ENCODE results near the gene TMEM44.

- TF ChIP-seq, protein P1, sequence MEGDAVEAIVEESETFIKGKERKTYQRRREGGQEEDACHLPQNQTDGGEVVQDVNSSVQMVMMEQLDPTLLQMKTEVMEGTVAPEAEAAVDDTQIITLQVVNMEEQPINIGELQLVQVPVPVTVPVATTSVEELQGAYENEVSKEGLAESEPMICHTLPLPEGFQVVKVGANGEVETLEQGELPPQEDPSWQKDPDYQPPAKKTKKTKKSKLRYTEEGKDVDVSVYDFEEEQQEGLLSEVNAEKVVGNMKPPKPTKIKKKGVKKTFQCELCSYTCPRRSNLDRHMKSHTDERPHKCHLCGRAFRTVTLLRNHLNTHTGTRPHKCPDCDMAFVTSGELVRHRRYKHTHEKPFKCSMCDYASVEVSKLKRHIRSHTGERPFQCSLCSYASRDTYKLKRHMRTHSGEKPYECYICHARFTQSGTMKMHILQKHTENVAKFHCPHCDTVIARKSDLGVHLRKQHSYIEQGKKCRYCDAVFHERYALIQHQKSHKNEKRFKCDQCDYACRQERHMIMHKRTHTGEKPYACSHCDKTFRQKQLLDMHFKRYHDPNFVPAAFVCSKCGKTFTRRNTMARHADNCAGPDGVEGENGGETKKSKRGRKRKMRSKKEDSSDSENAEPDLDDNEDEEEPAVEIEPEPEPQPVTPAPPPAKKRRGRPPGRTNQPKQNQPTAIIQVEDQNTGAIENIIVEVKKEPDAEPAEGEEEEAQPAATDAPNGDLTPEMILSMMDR (conservative IDR thresholded peaks at IDR 0.05; ENCODE audit: low read depth, low read length): no peak
- TF ChIP-seq POLR2A (IDR thresholded peaks at IDR 0.05; ENCODE audit: low read depth, low read length) (no peak), CEBPB (IDR thresholded peaks at IDR 0.05; ENCODE audit: low read depth, low read length) (no peak), FOS (IDR thresholded peaks at IDR 0.05; ENCODE audit: low read depth, low read length) (no peak)
Observed at GRCh38 chr3:194540274-194540905, 92.8 kb downstream of the TMEM44 start.
